HG03103 (cell line): Measurements from ENCODE around the gene APOO.

ENCODE experiments used
- ATAC-seq: cut with Tn5 transposase; IDR thresholded peaks from one replicate; pipeline ENCODE4 v1.9.1; 2021; ENCODE audit warnings: low read depth; ENCODE audit not compliant: unreplicated experiment

Gene APOO

DNA sequence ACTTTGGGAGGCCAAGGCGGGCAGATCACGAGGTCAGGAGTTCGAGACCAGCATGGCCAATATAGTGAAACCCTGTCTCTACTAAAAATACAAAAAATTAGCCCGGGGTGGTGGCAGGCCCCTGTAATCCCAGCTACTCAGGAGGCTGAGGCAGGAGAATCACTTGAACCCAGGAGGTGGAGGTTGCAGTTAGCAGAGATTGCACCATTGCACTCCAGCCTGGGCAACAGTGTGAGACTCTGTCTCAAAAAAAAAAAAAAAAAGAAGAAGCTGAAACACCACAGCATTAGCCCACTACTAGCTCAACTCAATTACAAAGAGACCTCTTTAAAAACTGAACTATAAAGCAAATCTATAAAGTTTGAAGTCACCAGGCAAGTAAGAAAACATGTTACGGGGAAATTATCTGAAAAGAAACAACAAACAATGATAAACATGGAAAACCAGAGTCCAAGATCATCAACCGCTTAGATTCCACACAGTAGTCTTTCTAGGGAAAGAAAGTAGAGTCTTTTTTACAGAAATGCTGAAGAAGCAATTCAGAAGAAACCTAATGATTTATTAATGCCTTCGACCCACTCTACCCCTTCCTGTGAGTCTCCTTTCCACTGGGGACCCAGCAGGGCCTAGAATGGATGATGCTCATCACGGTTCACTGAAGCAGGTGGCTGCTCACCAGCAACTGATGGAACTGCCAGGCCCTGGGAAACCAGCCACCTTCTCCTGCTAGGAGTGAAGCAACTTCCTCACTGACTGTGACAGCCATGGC is 118.2 kb downstream of the APOO start:
- ATAC-seq: no peak

DNA sequence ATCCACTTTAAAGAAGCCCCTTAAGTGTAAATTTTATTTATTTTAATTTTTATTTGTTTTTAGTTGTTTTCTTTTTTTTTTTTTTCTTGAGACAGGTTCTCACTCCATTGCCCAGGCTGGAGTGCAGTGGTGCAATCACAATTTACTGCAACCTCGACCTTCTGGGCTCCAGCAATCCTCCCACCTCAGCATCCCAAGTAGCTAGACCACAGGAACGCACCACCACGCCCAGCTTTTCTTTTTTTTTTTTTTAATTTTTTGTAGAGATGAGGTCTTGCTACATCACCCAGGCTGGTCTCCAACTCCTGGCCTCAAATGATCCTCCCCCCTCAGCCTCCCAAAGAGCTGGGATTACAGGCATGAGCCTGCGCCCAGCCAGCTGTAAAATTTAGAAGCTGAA is 118.8 kb downstream of the APOO start:
- ATAC-seq: no peak

DNA sequence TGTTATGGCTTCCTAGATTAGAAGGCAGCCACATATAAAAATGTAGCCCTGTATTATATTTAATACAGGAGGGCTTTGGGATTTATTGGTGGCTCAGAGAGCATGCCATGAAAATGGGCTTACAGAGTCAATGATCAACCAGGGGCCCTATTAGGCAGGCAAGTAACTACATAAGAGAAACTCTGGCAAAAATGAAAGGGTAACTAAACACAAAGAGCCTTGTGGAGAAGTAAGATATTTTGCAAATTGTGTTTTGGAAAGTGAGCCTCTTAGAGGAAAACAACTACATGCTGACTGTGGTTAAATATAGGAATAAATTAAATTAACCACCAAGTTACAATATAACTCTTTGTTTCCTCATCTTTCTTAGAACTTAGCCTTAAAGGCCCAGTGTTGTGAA is 119.2 kb downstream of the APOO start:
- no peak for ATAC-seq

DNA sequence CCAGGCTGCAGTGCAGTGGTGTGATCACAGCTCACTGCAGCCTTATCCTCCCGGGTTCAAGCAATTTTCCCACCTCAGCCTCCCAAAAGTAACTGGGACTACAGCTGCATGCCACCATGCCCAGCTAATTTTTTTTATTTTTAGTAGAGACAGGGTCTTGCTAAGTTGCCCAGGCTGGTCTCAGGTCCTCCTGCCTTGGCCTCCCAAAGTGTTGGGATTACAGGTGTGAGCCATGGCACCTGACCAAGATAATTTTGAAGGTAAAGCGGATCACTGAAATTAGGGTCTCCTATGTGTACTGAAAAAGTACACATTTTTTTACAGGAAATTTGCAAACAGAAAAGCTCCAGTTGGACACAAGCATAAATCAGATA is 120.0 kb downstream of the APOO start:
- no peak for ATAC-seq

DNA sequence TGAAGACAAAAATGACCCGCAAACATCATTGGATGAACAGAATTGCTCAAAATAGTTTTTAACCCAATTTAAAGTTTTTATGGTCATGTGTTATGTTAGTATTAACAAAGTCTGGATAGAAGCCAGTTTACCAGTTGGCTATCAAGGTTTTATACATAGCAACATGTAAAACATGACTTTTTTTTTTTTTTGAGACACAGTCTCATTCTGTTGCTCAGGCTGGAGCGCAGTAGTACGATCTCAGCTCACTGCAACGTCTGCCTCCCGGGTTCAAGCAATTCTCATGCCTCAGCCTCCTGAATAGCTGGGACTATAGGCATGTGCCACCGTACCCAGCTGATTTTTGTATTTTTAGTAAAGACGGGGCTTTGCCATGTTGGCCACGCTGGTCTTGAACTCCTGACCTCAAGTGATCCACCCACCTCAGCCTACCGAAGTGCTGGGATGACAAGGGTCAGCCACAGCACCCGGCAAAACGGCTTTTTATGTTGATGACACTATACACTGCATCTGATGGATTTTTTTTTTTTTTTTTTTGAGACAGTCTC is 121.4 kb downstream of the APOO start:
- no peak for ATAC-seq

DNA sequence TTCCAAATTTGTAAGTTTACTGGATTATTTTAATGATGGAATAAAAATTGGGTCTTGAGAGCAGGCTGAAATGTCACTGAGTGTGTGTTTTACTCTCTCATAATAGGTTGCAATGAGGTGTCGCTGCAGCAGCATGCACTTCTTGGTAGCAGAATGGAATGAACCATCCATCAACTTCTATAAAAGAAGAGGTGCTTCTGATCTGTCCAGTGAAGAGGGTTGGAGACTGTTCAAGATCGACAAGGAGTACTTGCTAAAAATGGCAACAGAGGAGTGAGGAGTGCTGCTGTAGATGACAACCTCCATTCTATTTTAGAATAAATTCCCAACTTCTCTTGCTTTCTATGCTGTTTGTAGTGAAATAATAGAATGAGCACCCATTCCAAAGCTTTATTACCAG is 122.2 kb downstream of the APOO start:
- no peak for ATAC-seq

DNA sequence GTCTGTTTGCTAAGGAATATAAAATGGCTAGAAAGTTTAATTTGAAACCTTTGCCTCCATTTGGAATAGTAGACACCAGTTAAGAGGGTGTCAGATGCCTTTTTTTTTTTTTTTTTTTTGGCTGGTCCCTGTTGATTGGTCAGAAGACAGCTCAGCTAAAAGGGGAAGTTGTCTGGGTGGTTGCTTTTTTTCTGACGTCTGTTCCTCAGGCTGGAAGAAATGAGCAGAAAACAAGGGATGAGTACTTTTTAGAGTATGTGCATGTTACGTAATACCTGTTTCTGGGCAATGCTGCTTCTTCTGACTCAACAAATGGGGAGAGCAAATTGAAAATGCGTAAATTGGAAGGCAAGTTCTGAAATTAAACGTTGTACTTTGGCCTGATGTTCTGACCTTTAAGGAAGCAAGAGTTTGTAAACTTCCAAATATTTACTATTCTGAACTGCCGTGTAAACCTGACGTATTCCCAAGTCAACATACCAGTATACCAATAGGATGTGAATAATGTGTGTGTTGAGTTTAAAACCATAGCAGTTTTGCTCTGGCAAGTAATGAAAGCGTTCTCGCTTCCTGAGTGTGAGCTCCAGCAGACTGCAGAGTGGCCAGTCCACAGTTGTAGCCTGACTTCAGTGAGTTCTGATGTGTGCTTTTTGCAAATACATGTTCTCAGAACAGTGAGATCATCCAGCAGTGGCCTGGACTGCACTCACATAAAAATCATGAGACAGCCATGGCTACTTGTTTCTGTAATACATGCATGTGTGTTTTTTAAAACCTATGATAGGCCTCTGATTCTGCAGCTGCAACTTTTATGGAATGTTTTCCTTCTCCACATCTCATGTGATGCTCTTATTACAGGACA is 123.0 kb downstream of the APOO start:
- ATAC-seq: no peak

DNA sequence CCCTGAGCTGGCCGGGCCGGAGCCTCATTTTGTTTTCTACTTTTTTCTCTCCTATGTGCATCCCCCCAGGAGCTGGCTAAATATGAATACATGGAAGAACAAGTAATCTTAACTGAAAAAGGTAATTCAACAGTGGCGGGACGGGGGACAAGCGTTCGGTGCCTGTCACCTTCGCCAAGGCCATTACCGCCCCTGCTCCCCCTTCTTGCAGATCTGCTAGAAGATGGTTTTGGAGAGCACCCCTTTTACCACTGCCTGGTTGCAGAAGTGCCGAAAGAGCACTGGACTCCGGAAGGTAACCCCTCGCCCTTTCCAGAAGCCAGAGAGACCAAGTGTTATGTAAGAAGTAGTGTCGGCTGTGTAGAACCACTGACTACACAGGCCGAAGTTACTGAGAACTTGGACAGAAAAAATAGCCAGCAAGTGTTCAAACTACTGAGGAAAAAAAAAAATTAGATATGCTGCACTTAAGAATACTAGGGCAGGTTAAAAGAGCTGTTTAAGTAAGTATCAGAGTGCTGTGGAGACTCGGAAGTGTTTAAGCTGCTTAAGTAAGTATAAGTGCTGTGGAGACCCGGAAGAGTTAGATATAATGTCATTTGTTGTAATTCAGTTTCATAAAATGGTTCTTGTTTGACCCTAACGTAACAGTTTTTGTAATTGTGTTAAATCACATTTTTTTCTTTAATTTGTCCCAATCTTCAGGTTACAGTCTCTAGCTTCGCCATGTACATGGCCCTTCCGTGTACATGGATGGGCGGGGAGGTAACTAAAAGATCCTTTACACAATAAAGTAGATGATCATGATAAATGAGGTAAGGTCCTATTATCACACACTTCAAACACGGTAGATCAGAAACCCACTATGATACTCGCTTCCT is 123.9 kb downstream of the APOO start:
- ATAC-seq: no peak
